ENCODE results near the gene ZDHHC14.
"Not testable (repeated sequence)": the region's sequence is repeated elsewhere in the genome, so short reads cannot be mapped to it uniquely, and the experiment has no call there.

ZDHHC14 gene

DNA sequence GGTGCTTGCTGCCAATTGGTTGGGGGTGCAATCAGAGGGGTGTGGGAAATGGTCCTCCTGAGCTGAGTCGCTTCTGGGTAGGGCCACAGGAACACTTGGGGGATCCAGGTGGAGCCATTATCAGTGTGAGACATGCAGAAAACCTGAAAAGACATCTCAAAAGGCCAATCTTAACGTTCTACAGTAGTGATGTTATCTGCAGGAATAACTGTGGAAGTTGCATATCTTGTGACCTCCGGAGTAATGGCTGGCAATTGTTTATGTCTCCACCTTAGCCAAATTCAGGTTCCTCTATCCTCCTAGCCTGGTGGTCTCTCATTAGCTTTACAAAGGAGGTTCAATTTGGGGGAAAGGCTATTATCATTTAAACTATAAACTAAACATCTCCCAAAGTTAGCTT, 327.2 kb downstream of the ZDHHC14 start:
- no peak for DNase-seq

DNA sequence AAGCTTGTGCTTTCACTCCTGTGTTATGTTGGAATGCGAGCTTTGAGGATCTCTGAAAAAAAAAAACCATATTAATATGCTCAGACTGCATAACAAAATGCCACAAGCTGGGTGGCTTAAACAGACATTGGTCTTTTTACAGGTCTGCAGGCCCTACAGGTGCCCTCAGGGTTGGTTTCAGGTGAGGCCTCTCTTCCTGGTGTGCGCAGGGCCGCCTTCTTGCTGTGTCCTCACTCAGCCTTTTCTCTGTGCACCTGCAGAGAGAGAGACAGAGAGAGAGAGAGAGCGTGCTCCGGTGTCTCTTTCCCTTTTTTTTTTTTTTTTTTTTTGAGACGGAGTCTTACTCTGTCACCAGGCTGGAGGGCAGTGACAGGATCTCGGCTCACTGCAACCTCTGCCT, 327.9 kb downstream of the ZDHHC14 start:
- DNase-seq, result no peak

DNA sequence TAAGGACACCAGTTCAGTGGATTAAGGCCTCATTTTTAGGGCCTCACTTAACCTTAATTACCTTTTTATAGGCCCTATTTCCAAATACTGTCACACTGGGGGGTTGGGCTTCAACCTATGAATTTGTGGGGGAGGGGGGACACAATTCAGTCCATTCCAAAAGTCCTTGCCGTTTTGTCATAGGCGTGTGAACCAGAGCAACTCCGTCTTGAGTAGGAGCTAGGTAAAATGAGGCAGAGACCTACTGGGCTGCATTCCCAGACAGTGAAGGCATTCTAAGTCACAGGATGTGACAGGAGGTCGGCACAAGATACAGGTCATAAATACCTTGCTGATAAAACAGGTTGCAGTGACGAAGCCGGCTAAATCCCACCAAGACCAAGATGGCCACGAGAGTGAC, 328.6 kb downstream of the ZDHHC14 start:
- no peak for DNase-seq

DNA sequence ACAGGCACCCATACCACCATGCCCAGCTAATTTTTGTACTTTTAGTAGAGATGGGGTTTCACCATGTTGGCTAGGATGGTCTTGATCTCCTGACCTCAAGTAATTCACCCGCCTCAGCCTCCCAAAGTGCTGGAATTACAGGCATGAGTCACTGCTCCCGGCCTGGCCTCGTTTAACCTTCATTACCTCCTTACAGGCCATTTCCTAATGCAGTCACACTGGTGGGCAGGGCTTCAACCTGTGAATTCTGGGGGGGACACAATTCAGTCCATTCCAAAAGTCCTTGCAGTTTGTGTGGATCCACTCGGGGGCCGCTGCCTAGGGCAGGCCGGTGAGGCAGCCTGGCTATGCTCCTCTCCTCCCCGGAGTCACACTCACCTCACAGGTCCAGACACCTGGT, 329.6 kb downstream of the ZDHHC14 start:
- no peak for DNase-seq

DNA sequence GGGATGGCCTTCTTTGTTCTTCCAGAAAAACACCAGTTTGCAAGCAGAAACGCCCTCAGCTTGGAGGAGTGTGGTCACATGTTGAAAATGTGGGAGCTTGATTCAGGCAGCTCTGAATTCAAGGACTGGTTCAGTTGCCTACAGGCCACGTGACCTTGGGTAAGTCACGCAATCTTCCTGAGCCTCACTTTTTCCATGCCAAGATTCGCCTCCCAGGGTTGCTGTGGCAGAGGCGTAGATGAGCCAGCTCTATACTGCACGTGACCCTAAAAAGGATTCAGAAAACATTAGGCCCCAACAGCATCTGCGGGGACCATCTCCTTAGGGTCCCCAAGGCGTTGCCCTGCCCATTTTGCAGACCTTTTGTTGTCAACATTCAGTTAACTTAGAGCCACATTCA, 330.1 kb downstream of the ZDHHC14 start:
- DNase-seq, result no peak

DNA sequence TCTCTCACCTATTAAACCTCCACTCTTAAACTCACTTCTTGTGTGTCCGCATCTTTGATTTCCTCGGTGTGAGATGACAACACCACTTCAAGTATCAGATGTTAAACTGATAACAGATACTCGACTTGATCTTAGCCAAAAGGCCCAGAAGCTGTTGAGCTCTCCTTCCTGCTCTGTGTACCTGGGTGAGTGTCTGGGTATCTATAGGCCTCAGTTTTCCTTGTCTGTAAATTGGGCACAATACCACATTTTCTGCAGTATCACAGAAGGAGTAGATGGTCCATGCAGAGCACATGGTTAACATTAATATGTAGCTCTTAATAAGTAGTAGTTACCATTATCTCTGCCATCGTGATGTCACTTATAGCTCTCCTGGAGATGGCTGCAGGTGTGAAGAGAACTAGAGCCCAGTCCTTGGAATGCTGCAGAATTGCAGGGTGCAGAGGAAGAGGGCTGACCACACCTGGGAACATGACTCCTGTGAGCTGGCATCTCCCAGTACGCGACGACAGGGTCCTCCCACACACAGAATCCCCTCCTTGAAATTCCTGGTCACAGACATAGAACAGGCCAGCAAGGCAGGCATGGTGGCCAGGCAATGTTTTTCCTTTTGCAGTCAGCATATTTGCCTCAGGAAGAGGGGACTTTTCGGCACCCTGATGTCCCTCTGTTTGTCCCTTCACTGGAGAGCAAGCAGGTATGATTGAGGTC, 331.8 kb downstream of the ZDHHC14 start:
- DNase-seq, result no peak

DNA sequence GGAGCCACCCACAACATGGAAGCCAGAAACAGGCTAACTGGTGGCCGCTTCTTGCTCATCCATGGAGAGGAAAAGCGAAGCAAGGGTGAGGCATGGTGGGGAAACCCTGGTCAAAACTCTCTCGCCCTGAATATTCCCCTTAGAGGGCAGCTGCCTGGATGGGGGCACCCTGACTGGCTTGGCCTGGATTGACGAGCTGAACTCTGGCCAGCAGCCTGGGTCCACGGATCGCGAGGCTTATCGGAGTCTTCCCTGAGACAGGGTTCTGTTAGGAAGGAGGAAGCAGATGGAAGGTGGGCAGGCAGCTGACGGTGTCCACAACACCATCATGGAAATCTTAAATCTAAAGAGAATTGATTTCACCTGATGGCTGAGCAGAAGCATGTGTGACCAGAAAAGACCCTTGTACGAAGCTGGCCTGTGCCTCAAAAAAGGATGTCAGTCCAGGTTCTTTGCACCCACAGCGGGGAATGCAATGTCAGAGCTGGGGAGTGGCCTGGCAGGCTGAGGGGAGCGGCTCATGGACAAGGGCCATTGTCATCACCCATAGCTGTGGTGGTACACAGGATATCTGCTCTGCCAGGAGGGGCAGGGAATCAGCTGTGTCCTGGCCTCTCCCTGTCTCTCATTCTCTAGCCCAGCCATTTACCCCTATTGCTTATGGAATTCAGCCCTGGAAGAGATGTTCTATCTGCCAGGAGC, 332.6 kb downstream of the ZDHHC14 start:
- DNase-seq, result no peak

DNA sequence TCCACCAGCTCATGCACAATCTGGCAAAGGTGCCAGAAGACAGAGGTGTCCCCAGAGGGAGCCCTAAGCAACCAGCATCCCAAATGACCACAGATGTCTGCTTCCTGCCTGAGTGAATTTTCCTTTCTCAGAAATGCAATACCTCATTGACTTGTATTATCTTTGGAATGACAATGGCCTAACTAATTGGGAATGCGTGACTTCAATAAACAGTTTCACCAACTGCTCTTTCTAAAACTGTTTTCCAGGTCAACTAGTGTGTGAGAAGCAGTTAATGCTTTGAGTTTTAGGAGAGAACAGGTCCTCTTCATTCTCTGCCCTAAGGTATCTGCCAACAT, 333.1 kb downstream of the ZDHHC14 start:
- no peak for DNase-seq

DNA sequence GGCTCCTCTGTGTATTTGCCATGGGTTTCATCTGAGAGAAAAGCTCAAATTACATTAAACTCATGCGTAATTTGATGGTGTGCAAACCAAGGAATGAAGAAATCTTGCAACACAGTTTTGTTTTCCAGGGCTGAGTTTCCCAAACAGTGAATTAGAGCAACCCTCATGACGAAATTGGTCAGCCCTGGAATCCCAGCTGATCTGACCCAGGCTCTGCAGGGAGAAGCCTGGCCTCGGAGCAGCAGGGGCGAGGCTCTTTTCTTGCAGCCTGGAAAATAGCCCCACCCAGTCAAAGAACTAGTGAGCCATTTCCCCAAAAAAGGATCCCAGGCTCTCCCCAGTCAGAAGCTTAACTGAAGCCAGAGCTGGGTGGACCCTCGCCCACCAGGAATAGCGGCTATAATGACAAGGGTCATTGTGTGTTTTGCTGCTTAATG, 334.8 kb downstream of the ZDHHC14 start:
- no peak for DNase-seq

DNA sequence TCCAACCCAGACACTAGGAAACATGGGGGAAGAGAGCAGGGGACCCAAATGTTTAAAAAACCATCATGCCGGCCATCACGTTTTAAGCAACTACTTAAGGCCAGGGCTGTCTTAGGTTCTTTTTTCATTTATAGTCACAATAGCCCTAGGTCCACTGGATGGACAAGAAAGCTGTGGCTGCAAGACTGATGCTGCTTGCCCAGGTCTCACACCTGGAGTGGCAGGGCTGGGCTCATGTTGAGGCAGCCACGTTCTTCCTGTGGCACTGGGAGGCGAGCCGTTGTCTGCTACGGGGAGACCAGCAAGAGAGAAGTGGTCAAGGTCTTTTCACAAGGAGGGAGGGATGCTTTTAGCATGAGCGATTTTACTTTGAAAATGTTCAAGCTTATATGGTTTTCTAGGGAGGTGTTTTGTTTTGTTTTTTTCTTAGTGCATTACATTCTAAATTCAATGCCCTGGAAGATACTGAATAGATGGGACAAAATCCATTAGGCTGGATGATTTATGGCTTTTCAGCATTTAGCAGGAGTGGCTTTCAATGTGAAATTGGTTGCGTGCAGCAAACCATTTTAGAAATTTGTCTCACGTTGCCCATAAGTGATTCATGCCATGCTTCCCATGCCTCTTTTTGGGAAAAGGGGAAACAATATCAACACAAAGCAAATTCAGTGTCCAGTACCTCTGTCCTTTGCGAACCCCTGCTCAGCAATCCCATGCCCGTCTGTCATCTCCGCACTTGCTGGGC, 335.4 kb downstream of the ZDHHC14 start:
- no peak for DNase-seq

DNA sequence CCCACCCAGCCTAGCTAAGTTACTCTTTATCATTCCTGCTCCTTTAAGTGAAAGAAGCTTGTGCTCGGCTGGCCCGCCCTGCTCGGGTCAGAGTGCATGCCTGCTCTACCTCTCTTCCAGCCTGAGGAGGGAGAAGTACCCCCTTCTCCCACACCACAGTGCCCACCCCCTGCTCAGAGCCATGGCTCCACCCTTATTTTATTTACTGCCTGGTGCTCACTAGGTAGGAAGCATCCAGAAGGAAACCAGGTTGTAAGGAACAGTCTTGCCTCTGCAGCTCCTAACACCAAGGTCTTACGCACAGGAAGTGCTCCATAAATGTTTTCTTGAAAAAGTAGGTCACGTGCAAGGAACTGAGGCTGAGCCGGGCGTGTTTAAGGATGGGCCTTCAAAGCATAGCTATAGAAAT, 336.4 kb downstream of the ZDHHC14 start:
- DNase-seq, result no peak

DNA sequence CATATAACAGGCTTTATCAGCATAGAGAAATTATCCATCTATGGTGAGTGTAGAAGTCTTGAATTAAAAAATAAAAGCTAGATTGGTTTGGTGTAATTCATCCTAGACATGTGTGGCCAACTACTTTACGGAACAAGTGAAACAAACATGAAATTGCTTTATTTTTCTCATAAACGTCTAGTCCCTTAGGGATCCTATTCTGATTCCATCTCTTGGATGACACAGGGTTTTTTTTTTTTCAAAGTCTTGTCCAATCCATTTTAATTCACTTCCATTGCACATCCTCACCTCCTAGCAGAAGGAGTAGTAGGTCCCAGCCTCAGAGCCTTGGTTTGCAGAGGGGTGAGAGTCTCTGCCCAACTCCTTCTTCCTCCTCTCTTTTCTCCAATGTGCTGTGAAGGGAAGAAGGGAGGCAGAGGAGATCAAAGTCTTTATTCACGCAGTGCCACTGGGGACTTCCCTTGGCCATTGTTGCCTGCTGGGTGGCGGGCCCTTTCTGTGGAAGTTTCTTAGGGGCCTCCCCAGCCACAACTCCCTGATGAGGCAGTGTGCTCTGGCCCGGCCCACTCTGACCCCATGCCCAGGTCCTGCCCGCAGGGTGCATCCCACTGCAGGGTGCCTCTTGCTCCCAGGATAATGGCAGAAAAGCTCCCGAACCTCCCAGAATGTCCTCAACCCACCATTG, 337.7 kb downstream of the ZDHHC14 start:
- DNase-seq, result no peak

DNA sequence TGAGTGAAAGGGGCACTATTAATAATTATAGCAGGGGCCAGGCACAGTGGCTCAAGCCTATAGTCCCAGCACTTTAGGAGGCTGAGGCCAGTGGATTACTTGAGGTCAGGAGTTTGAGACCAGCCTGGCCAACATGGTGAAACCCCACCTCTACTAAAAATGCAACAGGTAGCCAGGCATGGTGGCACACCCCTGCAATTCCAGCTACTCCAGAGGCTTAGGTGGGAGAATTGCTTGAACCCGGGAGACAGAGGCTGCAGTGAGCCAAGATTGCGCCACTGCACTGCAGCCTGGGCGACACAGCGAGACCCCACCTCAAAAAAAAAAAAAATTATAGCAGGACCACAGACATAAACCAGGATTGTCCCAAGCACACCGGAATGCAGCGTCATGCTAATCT, 340.0 kb downstream of the ZDHHC14 start:
- DNase-seq, result not testable (repeated sequence)

DNA sequence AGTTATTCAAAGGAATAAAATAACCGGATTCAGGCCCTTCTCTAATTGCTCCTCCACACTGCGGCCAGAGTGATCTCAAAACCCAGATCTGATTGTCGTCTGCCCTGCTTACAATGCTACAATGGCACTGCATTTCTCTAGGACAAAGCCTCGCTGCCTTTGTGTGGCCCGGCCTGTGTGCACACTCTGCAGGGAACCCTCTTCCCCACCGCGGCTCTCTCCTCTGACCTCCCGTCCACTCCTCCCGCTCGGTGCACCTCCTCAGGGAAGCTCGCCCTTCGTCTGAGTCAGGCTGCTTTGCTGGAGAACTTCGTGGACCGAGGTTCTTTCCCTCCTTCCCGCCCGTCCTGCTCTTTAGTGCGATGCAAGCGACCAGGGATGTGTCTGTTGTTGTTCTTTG, 340.4 kb downstream of the ZDHHC14 start:
- DNase-seq, result no peak

DNA sequence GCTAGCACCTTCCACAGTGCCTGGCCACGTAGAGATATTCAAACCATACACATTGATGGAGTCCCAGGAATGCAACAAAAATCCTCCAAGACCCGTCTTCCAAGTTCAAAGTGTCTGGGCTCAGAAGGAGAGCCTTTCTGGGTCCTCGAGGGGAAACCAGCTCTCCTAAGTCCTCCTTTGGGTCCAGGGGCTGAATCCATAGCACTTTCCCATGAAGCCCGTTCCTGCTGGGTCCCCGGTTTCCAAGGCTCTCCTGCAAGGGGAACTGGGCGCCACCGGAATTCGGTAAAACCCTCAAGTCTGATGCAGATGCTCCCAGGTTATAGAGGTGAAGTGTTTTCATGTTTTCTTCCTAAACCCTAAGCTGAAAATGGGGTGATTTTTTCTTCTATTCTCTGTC, 340.8 kb downstream of the ZDHHC14 start:
- no peak for DNase-seq

DNA sequence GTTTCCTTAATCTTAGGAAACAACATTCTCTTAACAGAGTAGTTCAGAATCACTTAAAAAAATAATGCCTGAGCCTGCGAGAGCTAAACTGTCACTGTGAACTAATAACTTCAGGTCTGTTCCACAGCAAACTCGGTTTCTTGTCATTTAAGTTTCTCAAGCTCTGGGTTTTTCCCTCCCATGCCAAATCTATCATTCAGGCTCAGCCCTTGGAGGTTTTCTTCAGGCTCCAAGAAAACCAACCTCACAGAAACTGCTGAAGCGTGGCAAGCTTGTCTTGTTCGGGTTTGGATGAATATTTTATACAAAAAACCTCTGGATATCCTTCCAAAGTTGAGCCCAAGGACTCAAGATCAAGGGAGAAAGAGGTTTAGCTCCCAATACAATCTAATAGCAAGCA, 342.4 kb downstream of the ZDHHC14 start:
- DNase-seq, result no peak

DNA sequence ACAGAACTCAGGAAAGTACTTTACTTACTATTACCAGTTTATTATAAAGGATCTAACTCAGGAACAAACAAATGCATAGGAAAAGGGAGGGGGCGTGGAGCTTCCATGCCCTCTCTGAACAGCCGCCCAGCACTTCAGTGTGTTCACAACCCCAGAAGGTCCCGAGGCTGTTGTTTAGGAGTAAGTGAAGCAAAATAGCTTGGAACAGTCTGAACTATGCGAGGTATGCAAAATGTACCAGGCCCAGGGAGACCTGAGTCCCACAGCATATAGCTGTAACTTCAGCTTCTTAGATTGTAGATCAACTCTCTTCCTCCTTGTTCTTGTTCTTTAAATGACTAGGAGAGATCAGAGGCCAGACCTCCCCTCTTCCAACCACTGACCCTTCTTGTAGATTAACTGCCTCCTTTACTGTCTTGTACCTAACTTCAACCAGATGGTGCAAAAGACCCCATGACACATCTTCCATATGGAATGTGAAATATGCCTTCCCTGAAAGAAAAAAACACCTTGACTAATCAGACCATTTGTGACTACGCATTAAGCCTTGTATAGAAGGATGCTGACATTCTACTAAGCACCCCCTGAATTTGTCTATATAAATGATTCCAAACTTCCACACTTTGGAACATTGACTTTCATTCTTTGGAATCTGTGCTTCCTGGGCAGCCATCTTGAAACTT, 343.3 kb downstream of the ZDHHC14 start:
- no peak for DNase-seq

DNA sequence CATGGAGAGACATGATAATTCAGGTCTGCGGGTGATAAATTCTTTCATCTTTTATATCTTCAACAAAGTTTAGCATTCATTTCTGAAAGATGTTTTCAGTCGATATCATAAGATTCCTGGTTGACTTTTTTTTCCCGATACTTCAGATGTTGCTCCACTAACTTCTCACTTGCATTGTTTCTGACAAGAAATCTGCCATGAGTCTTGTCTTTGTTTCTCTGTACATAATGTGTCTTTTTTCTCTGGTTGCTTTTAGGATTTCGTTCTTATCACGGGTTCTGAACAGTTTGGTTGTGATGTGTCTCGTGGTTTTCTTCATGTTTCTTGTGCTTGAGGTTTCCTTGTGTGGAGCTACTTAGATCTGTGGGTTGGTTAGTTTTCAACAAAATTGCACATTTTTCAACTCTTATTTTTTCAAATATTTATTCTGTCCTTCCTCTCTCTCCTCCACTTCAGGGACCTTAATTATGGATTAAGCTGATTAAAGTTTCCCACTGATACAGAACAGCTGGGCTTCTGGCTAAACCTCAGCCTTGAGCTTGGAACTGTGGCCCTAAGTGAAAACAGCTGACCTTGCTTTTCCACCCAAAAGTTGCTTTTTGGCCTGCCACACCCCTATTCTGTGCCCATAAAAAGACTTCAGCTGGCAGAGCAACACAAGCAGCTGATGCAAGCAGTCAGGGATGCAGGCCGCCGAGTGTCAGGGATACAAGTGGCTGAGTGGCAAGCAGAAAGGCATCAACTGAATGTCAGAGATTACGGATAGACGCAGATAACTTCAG, 344.2 kb downstream of the ZDHHC14 start:
- DNase-seq, result no peak

DNA sequence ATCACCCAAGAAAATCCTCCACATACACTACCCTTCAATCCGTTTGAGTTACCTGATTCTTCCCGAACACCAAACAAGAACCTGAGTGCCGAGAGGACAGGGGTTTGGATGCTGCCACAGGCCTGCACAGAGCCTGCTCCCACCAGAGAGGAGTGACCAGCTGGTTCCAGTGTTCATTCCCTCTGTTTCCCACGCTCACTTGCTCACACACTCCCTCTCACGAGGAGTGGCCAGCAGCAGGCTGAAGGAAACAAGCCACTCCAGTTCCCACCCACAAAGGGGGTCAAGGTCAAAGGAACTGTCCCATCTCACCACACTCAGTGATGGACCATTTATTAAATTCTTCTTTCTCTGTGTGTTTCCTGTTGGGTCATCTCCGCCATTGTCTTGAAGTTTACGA, 344.8 kb downstream of the ZDHHC14 start:
- DNase-seq, result no peak

DNA sequence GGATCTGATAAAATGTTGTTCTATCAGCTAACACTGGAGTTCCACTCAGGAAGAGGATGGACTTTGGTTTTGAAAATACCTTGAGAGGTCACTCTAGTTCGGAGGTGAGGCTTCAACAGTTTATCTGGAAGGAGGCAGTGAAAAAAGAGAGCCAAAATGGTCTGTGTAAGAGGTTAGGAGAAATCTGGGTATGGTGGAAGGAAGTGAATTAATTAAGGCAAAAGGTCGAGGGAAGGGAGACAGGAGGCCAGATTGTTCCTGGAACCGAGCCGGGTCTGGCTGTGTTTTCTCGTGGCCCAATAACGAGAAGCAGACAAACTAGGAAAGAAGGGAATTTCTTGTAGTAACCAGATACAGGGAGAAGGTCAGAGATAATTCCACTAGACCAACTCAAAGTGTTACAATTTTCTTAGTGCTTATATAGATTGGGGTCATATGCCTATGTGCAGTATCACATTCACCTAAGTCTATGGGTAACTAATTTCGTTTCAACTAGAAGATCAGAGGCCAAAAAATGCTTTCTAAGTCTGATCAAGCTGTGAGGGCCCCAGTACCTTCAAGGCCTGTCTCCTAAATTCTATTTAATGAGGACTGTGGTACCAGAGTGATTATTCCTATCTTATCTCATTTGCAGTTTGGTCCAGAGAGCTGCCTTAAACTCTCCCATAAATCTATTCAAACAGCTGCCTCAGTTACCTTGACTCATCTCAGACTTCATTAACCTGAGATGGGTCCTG, 346.1 kb downstream of the ZDHHC14 start:
- DNase-seq, result no peak
